SKM-1 treated with dmso at 0.1 percent for 144 hours (cell line): ENCODE results near the gene ZNF275.
"Not testable (repeated sequence)": the region's sequence is repeated elsewhere in the genome, so short reads cannot be mapped to it uniquely, and the experiment has no call there.

Source experiments
- DNase-seq: peaks from one replicate; lab custom pipeline; 2025; ENCODE audit not compliant: unreplicated experiment; lab: John Stamatoyannopoulos, UW

Gene ZNF275

GRCh38 chrX:153318811-153319210 lies 15.1 kb upstream of the ZNF275 start:
- no peak for DNase-seq

- DNase-seq = no peak
Measured at GRCh38 chrX:153319295-153320046, 14.5 kb upstream of the ZNF275 start.

GRCh38 chrX:153320047-153320443 lies 13.9 kb upstream of the ZNF275 start:
- DNase-seq = not testable (repeated sequence)

DNA sequence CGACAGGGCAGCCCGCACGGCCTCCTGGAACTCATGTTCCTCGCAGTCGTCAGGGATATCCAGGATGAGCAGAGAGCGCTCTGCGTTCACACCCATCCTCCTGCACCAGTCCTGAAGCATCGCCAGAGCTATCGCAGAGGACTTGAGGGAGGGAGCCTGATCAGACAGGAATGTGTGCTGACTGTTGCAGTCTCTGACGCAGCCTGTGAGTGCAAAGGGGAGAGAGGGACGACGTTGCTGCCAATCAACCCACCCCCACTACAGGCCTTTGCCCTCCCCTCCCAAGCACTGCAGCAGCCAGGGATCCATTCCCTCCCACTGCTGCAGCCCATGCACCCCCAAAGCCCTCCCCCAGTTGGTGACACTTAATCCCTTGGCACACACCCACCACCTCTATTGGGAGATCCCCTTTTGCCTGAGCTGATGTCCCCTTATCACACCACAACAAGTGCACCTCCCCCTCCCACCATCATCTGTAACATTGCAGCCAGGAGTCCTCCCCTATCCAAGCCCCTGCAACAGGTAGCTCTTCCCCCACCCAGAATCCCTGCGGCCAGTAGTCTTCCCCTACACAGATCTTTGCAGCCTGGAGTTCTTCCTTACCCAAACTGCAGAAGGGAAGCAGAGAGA lies 13.3 kb upstream of the ZNF275 start:
- no peak for DNase-seq

GRCh38 chrX:153321381-153322124 lies 12.4 kb upstream of the ZNF275 start, which contains the start of gene PNMA6F:
Gene PNMA6F (minus strand): TSS chrX:153321767. CDS start chrX:153320674, 1,093 bp downstream.
- no peak for DNase-seq

- no peak for DNase-seq
Measured at GRCh38 chrX:153327561-153327960, 6.4 kb upstream of the ZNF275 start.

DNA sequence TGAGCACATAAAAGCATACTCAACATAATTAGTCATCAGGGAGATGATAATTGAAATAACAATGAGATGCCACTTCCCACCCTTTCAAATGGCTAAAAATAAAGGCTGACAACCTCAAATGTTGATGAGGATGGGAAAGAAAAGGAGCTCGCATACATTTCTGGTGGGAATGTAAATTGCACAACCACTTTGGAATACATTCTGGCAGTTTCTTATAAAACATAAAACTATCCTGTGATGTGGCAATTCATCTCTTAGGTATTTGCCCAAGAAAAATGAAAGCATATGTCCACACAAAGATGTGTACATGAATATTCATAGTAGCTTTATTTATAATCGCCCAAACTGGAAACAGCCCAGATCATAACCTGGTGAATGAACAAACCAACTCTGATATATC lies 687 bp upstream of the ZNF275 start:
- DNase-seq = no peak

- no peak for DNase-seq
Measured at GRCh38 chrX:153334654-153335295, 822 bp downstream of the ZNF275 start.

GRCh38 chrX:153336121-153336894 lies 2.4 kb downstream of the ZNF275 start:
- DNase-seq = no peak

DNA sequence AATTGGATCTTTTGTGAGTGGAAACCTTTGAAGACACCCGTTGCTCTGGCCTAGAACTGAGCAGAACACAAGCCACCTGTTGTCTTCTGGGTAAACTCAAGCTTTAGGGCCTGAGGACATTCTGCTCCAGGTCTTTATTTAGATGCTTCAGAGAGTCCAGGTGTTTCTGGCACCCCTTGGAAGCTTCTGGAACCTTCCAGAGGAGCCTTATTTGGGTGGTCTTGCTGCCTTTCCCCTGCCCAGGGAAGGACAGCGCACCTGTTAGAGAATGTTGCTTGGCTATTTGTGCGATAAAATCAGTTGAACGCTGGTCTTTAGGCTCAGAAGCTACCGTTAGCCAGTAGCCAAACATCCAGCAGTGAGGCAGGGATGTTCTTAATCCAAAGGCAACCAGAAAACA lies 3.0 kb downstream of the ZNF275 start:
- no peak for DNase-seq

DNA sequence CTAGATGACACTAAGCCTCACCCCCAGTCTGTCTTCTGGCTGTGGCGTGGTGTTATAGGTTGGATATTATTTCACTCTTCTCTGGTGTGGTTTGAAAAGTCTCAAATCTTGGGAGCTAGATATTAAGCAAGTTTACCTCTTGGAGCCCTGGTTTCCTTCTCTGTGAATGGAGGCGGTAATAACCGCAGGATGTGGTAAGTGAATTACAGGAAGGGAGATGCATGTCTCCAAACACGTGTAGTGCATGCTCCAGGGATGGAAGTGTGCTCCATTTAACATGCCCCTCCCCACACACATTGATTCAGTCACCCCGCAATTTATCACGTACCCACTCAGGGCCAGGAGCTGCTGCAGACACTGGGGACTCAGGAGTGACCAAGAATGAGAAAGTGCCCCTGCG lies 4.9 kb downstream of the ZNF275 start:
- no peak for DNase-seq

GRCh38 chrX:153339662-153340061 lies 5.7 kb downstream of the ZNF275 start:
- no peak for DNase-seq

- DNase-seq = no peak
Measured at GRCh38 chrX:153340111-153340510, 6.2 kb downstream of the ZNF275 start.

GRCh38 chrX:153342762-153343558 lies 9.0 kb downstream of the ZNF275 start:
- DNase-seq = no peak

DNA sequence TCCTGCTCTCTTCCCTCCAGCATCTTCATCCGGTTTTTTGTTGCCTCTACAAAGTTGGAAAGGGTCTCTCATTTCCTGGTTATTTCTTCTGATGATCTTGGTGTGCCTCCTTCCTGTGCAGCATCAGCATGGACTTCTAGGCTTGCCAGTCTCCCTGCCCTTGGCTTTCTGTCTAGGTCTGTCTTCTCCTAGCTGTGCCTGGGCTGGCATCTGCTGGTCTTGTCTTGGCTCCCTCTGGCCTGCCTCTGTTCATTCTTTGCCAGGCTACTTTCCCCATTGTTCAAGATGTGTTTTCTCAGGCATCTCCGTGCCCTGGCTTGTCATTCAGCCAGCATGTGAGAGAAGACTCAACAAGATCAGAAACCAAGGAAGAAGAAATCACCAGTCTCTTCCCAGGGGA lies 9.7 kb downstream of the ZNF275 start:
- DNase-seq = no peak

- no peak for DNase-seq
Measured at GRCh38 chrX:153347530-153347929, 13.6 kb downstream of the ZNF275 start.

- no peak for DNase-seq
Measured at GRCh38 chrX:153348421-153348820, 14.5 kb downstream of the ZNF275 start.

DNA sequence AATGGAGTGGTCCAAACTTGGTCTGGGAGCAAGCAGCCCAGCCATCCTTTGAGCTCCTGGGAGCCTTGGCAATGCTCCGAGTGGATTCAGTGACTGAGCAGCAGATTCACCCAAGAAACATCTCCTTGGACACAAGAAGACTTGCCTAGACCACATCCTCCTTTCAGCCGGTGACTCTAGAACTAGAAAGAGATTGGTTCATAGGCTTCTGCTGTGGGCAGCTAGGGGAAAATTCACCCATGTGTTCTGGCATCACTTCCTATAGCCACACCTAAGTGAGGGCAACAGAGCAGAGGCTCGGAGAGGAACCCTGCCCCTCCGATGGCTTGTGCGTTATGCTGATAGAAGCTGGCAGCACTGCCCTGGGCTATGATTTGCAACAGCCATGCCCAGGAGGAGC lies 16.0 kb downstream of the ZNF275 start:
- no peak for DNase-seq

DNA sequence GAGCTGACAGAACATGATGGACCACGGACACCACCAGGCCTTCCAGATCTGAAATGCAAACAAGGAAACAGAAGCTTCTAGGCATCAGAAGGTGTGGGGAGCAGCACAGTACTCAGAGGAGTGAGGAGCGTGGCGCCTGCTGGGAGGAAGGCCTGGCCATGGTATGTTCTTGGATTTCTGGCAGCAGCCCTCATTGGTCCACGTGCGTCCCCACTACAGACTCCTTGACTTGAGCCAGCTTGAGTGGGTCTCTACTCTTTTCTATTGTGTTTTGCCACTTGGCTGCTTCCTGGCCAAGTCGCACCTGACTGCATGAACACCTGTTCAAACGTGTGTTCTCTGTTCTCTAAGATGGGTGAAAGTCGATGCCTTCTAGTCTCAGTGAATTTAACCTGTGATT lies 18.0 kb downstream of the ZNF275 start:
- no peak for DNase-seq

GRCh38 chrX:153352858-153353257 lies 18.9 kb downstream of the ZNF275 start:
- no peak for DNase-seq
